HG03460 (cell line): ENCODE measurements around the gene HS3ST3A1.

Experiments
- ATAC-seq: cut with Tn5 transposase; IDR thresholded peaks from one replicate; pipeline ENCODE4 v1.9.1; 2021; ENCODE audit not compliant: unreplicated experiment

The HS3ST3A1 gene

DNA sequence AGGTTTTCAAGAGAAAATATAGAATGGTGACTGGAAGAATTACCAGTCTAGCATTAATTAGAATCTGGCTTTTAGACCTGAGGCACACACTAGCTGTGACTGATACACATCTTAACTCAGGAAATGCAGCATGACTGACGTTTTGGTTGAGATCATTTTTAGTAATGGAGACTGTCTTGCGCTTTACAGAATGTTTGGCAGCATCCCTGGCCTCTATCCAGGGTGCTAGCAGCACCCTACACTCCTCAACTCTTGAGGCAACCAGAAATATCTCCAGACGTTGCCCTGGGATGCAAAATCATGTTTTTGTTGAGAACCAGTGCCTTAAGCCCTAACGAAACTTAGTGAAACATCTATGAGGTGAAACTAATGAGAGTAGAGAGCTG lies 109.0 kb downstream of the HS3ST3A1 start:
- ATAC-seq: no peak

DNA sequence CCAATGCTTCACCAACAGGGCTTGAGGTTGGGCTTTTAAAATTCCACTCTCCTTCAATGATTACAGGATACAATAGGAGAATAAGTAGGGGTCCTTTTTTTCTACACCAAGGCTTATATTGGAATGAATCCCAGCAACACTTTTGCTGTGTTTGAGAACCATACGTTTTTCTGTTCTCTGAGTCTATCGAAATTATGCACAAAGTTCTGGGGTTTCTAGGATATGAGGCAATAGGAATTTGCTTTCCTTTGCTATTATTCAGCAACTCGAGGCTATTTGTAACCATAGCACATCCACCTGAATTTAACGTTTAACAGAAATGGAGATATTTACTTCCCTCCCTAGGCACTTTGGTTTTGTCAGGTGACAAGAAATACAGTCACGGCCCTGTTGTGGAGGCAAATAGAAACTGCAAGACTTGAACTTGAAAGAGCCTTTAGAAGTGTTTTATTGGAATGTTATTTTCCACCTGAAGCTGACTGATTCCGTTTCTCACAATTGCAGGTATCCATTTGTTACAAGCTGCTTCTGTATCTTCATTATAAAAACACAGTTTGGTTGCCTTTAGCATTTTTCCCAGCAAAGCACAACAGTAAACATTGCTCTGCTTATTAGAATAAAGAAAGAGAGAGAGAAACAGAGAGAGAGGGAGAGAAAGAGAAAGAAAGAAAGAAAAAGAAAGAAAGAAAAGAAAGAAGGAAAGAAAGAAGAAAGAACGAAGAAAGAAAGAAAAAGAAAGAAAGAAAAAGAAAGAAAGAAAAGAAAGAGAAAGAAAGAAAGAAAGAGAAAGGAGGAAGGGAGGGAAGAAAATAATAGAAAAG lies 109.6 kb downstream of the HS3ST3A1 start:
- no peak for ATAC-seq

DNA sequence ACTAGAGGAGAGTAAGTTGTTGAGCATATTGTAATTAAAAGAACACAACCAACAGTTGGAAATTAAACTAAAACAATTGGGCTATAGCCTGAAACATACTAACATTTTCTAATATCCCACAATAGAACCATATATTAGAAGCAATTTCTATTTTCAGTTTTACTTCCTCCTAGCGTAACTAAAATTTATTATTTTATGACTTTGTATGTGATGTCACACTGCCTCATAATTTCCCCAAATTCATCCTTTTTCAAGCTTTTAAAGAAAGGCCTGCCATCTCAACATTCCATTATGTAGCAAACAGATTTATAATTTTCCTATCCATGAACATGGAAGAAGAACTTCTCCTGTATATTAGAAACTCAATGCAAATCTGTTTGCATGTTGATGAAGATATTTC lies 110.2 kb downstream of the HS3ST3A1 start:
- no peak for ATAC-seq

DNA sequence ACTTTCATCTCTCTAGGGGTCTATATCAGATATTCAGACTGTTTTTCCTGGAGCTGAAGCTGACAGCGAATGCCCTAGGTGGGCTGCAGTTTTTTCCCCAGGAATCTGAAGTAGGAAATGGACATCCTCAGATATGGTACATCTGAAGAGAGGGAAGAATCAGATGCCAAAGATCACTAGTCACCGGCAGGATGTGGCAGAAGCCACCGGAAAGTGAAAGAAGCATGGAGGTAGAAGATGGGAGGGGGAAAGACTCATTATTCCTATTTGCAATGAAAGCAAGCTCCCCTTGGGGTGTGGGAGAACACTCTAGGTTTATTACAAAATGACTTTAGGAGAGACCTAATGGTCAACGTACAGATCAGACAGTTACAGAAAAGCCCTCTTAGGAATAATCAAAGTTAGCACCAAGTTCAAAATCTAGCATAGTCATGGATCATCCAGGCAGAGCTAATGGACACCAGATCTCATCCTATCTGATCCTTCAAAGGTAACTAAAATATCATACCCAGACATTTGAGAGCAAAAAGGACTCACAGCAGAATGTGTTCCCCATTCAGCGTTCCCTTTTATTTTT lies 110.7 kb downstream of the HS3ST3A1 start:
- no peak for ATAC-seq

DNA sequence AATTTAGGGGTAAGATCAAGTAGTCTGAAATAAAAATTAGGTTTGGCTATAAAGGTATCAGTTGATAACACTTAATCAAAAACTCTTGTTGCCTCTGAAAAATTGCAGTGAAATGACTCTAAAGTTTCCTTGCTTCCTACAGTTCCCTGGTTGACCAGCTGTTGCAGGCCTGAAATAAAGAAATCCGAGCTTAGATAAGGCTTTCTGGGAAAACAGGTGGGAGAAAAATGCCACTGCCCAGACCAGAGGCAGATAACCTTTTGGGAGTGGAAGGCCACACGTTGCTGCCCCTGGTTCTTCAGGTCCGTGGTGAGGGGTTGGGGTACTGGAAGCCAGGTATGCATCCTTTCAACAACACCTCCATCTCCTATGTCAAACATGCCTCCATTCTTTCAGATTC lies 111.3 kb downstream of the HS3ST3A1 start:
- no peak for ATAC-seq

DNA sequence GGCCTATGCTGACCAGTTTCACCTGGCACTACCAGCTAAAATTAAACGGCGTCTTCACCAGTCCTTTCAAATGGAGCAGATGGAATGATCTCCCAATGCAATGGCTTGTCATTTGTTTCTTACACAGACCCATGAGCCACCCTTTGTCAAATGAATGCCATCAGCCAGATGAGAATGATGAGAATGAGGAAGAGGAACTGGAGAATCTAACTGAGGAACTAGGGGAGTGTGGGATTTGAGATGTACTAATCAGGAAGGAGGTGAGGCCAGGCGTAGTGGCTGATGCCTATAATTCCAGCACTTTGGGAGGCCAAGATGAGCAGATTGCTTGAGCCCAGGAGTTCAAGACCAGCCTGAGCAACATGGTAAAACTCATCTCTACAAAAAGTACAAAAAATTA lies 116.4 kb downstream of the HS3ST3A1 start:
- ATAC-seq: no peak

DNA sequence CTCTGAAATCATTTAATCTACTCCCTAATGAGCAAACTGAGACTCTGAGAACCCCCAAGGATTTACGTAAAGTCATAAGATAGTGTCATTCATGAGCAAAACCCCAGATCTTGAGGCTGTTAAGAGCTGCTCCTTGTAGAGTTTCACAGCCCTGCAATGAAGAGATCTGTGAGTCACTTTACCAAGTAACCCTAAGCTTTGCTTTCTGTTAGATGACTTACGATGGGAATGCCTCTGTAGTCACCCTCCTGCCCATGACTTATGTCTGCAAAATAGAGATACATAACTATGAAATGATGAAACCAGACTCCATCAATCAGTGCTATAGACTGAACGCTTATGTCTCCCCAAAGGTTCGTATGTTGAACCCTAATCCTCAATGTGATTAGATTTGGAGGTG lies 117.7 kb downstream of the HS3ST3A1 start:
- ATAC-seq: no peak

DNA sequence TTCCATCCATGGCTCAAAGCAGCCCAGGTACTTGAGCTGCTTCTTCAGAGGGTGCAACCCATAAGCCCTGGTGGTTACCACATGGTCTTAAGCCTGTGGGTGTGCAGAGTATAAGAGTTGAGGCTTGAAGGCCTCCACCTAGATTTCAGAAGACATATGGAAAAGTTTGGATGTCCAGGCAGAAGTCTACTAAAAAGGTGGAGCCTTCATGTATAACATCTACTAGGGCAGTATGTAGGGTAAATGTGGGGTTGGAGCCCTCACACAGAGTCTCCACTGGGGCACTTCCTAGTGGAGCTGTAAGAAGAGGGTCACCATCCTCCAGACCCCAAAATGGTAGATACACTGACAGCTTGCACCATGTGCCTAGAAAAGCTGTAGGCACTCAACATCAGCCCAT lies 120.9 kb downstream of the HS3ST3A1 start:
- no peak for ATAC-seq

DNA sequence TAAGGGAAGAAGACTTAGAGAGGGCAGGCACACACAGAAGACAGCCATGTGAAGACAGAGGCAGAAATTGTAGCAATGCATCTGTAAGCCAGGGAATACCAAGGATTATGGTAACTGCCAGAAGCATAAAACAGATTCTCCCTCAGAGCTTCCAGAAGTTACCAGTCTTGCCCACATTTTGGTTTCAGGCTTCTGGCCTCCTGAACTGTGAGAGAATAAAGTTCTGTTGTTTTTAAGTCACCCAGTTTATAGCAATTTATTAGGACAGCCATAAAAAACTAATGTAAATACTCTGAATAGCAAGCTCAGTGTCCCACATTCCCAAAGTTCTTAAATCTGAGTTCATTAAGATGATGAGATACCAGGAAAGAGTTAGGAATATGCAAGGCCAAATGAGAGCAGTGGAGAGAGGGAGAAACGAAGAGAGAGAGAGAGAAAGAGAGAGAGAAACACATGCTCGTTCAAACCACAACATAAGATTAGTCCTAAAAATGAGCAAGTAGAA lies 123.4 kb downstream of the HS3ST3A1 start:
- no peak for ATAC-seq

DNA sequence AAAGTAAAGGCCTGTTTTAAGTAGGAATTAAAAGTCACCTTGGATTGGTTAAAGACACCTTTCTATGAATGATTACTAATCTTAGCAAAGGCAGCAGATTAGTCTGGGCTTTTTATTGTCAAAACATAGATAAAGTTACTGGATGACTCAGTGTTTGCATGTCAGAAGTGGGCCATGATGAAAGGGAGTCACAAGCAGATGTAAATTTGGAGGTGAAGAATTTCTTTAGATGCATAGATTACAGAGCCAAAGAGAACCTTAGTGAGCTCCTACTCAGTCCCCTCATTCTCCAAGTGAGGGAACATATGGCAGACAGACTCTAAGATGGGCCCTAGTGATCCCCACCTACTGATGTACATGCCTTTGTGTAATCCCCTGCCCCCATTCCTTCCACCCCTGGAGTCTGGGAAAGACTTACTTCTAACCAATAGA lies 124.5 kb downstream of the HS3ST3A1 start:
- no peak for ATAC-seq

DNA sequence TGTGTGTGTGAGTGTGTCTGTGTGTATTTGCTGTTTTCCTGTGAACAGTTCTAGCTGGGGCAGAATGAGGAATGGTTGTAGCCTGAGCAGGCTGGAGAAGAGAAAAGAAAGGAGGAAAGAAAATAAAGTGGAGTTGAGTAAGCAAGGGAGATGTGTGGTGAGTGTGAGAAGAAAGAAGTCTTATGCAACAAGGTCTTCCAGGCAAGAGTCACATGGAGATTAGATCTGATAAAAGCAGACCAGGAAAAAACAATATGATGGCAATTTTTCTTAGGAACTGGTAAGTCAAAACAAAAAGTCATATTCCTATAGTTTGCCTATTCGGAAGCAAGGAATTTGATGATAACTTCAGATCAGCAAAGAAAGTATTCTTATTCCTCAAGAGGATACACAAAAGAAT lies 125.0 kb downstream of the HS3ST3A1 start:
- ATAC-seq: no peak

DNA sequence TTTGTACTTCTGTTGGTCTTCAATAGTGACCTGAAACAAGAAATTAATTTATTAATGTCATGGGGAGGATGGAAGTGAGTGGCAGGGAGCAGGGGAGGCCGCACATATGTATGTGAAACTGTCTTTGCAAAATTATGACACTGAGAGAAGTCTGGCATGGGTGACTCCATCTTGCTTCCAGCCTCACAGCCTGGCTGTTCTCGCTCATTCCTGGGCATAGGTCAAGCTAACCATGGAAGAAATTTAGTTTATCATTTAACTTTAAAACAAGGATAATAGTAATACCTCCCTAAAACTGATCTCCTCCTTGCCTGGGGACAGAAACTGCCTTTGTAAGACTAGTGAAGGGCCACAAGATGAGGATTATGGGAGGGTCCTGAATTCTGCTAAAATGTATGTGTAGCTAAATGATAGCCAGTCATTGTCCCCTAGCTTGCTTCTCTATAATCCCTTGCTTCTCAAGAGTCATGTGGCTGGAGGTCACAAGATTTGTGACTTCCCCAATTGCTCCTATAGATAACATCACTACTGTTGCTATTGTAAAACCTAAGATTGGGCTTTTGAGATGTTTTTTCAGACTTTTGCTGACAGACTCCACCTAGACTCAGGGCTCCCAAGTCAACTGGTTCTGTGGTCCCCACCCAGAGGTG lies 126.0 kb downstream of the HS3ST3A1 start:
- no peak for ATAC-seq

DNA sequence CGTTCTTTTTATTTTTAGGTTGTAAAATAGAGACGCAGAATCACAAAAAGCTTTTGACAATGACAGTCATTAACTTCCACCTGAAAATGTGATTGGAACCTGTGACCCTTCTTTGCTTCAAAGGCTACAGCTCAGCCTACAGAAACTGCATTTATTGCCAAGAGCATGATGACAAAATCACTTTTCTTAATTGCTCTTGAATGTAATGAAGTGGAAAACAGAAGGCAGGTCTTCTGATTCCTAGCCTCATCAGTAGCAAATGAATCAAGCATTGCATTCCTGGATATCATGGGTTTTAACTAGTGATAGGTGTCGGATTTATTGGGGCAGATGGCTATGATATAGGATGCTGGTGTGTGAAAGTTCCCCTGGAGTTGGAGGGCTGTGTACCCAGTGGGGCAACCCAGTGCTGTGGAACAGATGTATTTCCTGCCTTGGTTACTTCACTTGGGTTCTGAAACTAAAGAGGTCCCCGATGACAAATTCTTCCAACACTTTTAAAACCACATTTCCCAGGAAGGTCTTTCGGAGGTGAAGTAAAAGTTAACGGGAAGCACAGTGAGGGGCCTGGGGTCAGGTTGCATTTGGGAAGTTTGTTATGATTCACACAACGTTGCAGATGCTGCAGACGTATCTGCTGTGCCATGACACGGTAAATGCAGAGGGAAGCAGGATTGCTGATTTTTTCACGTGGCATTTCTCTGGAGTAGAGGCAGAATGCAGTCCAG lies 127.5 kb downstream of the HS3ST3A1 start:
- no peak for ATAC-seq

DNA sequence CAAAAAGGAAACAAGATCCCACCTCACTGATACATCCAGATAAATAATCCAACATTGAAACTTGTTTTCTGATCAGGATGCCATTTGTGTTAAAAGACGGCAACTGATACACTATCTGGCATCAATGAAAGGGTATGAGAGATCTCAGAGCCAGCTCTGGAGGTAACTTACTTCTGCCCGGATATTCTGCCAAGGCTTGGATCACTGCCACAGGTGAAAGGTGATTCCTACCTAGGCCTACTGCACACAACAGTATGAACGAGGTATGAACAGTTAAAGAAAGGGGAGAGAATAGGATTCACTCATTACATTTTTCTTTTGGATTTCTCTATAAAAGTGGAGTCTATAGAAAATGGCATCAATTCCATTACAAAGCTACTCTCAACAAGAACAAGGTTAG lies 136.1 kb downstream of the HS3ST3A1 start:
- ATAC-seq: no peak

DNA sequence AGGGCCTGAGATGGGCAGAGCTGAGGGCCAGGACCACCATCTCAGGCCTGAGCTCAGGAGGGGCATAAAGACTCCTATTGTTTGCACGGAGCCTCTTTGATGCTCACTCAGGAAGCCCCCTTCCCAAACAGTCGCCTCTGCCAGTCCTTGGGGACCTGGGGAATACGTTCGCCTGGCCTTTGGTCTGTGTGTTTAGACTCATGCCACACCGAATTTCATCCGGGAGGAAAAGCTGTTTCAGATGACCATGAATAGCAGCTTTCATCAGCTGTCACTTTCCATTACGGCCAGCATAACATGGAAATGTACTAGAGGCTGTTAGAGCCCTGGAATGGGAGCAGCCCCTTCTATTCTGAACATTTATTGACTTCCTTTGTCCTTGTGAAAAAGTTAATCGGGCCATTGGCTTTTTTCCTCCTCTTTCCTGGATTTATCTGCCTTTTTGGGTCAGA lies 139.0 kb downstream of the HS3ST3A1 start:
- ATAC-seq: no peak

DNA sequence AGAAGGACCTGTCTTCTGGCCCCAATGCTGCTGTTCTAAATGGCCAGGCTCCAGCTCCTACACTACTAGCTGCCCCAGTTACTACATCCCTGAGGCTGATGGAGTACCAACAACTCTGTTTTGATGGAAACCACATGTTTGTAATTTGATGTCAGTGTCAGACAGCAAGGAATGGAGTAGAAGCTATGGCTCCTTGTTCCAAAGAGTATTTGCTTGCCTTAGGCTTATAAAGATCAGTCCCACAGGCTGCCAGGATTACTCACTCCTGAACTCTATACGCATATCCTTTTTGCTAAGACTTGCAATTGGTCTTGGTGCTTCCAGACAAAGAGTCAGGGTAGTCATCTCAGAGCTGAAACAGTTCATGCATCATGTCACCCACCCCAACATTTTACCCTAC lies 139.6 kb downstream of the HS3ST3A1 start:
- no peak for ATAC-seq

DNA sequence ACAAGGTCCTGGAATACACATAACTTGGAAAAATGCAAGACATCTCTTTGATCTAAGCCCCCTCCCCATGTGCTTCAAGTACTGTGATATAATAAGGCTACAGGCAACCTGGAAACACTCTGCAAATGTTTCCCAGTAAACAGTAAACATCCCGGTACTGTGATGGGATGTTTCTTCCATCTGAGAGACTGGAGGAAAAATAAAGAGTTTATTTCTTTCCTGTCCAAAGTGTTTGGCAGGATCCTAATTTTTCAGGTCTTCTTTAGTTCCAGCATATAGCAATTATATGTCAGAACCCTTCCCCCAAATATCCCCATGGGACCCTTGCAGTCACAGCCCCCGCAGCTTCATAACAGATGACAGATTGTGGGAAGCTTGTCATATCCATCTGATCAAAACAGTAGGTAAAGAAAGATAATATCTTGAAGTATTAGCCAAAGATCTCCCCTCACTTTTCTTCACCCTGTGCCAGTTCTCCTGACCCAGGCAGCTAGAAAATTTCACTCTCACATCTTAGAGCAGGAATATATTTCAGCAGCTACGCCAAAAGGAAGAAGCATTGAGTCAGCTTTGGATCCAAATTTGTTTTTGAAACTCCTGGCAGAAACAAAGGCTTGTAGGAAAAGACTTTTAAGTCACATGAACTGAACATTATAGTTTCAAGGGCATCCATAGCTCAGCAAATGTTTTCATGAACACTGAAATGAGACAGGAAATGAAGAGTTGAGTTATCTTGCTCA lies 141.3 kb downstream of the HS3ST3A1 start:
- no peak for ATAC-seq

DNA sequence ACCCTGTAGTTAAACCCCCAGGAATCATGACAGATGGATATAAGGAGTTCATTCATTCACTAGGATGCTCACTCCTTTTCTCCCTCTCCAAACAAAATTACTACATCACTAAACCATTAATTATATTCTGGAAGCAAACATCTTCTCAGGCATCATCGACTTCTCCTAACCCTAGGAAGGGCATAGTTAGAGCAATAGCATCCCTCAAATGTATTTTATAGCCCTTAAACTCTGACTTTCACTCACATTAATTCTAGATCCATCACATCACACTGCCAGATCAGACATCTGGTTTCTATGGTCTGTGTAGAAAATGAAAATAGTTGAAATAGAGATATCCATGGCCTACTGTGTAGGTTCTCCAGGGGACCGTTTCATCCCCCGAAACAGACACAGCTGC lies 143.9 kb downstream of the HS3ST3A1 start:
- no peak for ATAC-seq
